ENCODE data around the gene RFTN1. TPM values are rescaled to one million over a fixed set of nuclear protein-coding genes. Genes with fewer than 3 reads are reported as not detected.

Gene RFTN1
- total RNA-seq, 2 experiments from 2014 or later: 55.7 to 56.4 TPM

DNA sequence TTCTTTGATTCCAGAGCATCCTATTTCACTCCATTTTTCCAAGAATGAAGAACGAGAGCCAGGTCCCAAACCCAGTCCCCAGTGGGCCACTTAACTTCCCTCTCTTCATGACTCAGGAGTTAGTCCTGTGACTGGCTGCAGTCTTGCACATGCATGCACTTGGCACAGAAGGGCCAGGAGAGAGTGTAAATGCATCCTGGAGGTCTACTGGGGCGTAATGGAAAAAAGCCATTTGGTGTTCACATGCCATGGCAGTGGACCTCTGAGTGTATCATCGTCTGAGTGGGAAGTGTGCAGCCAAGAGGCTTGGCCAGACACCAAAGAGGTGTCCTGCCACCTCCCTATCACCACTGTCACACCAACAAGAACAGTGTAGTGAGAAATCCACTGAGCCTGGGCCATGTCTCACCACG, 15.1 kb upstream of the RFTN1 start:
- H3K4me1 Mint-ChIP-seq (ENCODE audit: low read depth): peaks cover 12% of the 10 kb centered on the region
- no peaks in the 10 kb centered on the region for H3K36me3 Mint-ChIP-seq (ENCODE audit: low read depth)
- intact Hi-C loops (cut with DNase I, micrococcal nuclease): loop anchor here (5.0 kb wide), 1 partner anchor 261 kb away; the partner anchor contains the start of gene OXNAD1 (in 2 of the 2)
- ATAC-seq (ENCODE audit: poor library complexity) (no peak), DNase-seq (no peak)
- H3K27me3 Mint-ChIP-seq: no peaks in the 10 kb centered on the region
- TF ChIP-seq, protein P1, sequence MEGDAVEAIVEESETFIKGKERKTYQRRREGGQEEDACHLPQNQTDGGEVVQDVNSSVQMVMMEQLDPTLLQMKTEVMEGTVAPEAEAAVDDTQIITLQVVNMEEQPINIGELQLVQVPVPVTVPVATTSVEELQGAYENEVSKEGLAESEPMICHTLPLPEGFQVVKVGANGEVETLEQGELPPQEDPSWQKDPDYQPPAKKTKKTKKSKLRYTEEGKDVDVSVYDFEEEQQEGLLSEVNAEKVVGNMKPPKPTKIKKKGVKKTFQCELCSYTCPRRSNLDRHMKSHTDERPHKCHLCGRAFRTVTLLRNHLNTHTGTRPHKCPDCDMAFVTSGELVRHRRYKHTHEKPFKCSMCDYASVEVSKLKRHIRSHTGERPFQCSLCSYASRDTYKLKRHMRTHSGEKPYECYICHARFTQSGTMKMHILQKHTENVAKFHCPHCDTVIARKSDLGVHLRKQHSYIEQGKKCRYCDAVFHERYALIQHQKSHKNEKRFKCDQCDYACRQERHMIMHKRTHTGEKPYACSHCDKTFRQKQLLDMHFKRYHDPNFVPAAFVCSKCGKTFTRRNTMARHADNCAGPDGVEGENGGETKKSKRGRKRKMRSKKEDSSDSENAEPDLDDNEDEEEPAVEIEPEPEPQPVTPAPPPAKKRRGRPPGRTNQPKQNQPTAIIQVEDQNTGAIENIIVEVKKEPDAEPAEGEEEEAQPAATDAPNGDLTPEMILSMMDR (IDR thresholded peaks at IDR 0.05): no peak
- Histone ChIP-seq H3K4me3 (ENCODE audit: low read length) (no peak overlapping the region), H3K36me3 (ENCODE audit: insufficient read depth, low read length) (no peaks in the 10 kb centered on the region), H3K27ac (ENCODE audit: low read depth in 1 of 2, low read length in 2 of 2) (no peak overlapping the region), H3K4me1 (ENCODE audit: insufficient read depth, low read length) (no peaks in the 10 kb centered on the region), H3K9me3 (ENCODE audit: control insufficient read depth in 1 of 2, insufficient read depth in 1 of 2, low read length in 2 of 2) (peaks cover 3 to 4% of the 10 kb centered on the region in 2 experiments), H3K27me3 (ENCODE audit: control insufficient read depth in 1 of 2, insufficient read depth in 2 of 2, low read length in 2 of 2) (no peaks in the 10 kb centered on the region)
- H3K27ac Mint-ChIP-seq: no peak overlapping the region
- H3K9me3 Mint-ChIP-seq: no peaks in the 10 kb centered on the region
- no peak overlapping the region for H3K4me3 Mint-ChIP-seq
- CTCF ChIA-PET: interaction anchor here (1.2 to 1.7 kb wide), 5 partner anchors 11 to 263 kb away, joined by 3 to 7 read pairs (median 5); partner anchors contain the start of genes OXNAD1 and RFTN1
- POLR2A ChIA-PET: interaction anchor here (1.4 to 1.5 kb wide), 2 partner anchors 152 to 242 kb away, joined by 5 read pairs; no protein-coding TSS in a partner anchor

GRCh38 chr3:16528106-16528505, 14.6 kb upstream of the RFTN1 start:
- Mint-ChIP-seq H3K27ac (no peak overlapping the region), H3K9me3 (no peaks in the 10 kb centered on the region), H3K27me3 (no peaks in the 10 kb centered on the region), H3K36me3 (ENCODE audit: low read depth) (no peaks in the 10 kb centered on the region), H3K4me1 (ENCODE audit: low read depth) (peaks cover 12% of the 10 kb centered on the region), H3K4me3 (no peak overlapping the region)
- POLR2A ChIA-PET: no interaction called here
- intact Hi-C loops (cut with DNase I, micrococcal nuclease): loop anchor here (5.0 kb wide), 1 partner anchor 261 kb away; the partner anchor contains the start of gene OXNAD1 (in 2 of the 2)
- Histone ChIP-seq H3K36me3 (ENCODE audit: insufficient read depth, low read length) (no peaks in the 10 kb centered on the region), H3K4me3 (ENCODE audit: low read length) (no peak overlapping the region), H3K27ac (ENCODE audit: low read depth in 1 of 2, low read length in 2 of 2) (no peak overlapping the region), H3K9me3 (ENCODE audit: control insufficient read depth in 1 of 2, insufficient read depth in 1 of 2, low read length in 2 of 2) (peaks cover 3 to 4% of the 10 kb centered on the region in 2 experiments), H3K27me3 (ENCODE audit: control insufficient read depth in 1 of 2, insufficient read depth in 2 of 2, low read length in 2 of 2) (no peaks in the 10 kb centered on the region), H3K4me1 (ENCODE audit: insufficient read depth, low read length) (no peaks in the 10 kb centered on the region)
- ATAC-seq (ENCODE audit: poor library complexity): no peak
- CTCF ChIA-PET: interaction anchor here (0.9 kb wide), 1 partner anchor 238 kb away, joined by 3 read pairs; no protein-coding TSS in a partner anchor
- TF ChIP-seq, protein P1 (IDR thresholded peaks at IDR 0.05): no peak
- no peak for DNase-seq

GRCh38 chr3:16524196-16524595, 10.7 kb upstream of the RFTN1 start:
- ATAC-seq (ENCODE audit: poor library complexity) (no peak), DNase-seq (no peak)
- intact Hi-C loops (cut with DNase I, micrococcal nuclease): no loop called here
- Mint-ChIP-seq H3K4me1 (ENCODE audit: low read depth) (peaks cover 5% of the 10 kb centered on the region), H3K9me3 (no peaks in the 10 kb centered on the region), H3K27ac (no peak overlapping the region), H3K36me3 (ENCODE audit: low read depth) (no peaks in the 10 kb centered on the region), H3K27me3 (no peaks in the 10 kb centered on the region), H3K4me3 (no peak overlapping the region)
- H3K27ac ChIP-seq (ENCODE audit: low read depth in 1 of 2, low read length in 2 of 2): no peak overlapping the region
- H3K27me3 ChIP-seq (ENCODE audit: control insufficient read depth in 1 of 2, insufficient read depth in 2 of 2, low read length in 2 of 2): no peaks in the 10 kb centered on the region
- no peak overlapping the region for H3K4me3 ChIP-seq (ENCODE audit: low read length)
- TF ChIP-seq, protein P1 (IDR thresholded peaks at IDR 0.05): no peak
- H3K9me3 ChIP-seq (ENCODE audit: control insufficient read depth in 1 of 2, insufficient read depth in 1 of 2, low read length in 2 of 2): peaks cover 3 to 4% of the 10 kb centered on the region in 2 experiments
- H3K36me3 ChIP-seq (ENCODE audit: insufficient read depth, low read length): no peaks in the 10 kb centered on the region
- no peaks in the 10 kb centered on the region for H3K4me1 ChIP-seq (ENCODE audit: insufficient read depth, low read length)
- POLR2A ChIA-PET: no interaction called here
- CTCF ChIA-PET: interaction anchor here (0.5 kb wide), 1 partner anchor 133 kb away, joined by 6 read pairs; no protein-coding TSS in a partner anchor

Measured in CD4-positive, alpha-beta T cell (primary cell).